ENCODE measurements around the gene MTF2. TPM values are rescaled to one million over a fixed set of nuclear protein-coding genes. Genes with fewer than 3 reads are reported as not detected.

The MTF2 gene
- total RNA-seq, 1 experiment from 2014 or later = 110 TPM

DNA sequence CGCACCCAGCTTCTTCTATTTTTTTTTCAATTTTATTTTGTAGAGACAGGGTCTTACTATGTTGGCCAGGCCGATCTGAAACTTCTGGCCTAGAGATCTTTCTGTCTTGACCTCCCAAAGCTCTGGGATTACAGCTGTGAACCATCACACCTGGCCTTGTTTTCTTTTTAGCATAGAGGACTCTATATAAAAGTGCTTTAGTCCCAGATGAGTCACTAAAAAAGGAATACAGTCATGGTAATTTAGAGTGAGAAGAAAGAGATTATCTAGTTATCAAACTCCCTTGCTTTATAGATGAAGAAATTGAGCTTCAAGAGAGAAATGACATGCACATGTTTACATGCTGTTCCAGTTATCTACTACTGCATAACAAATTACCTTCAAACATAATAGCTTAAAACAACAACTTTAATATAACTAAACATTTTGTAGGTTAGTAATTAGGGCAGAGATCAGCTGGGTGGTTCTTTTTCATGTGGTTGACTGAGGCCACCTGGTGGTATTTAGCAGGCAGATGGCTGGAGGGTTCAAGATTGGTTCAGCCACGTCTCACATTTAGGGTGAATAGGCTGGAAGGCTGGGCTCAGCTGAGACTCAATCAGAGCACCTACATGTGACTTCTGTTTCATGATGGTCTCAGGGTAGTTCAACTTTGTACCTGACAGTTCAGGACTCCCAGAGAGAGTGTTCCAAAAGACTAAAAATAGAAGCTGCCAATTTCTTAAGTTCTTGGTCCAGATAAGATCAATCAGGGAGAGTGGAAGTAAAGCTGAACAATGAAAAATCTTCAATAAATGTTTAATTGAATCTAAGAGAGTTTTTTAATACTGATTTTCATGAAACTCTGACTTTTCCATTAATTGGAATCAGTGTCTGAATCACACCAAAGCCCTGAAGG, 16.9 kb upstream of the MTF2 start:
- Mint-ChIP-seq H3K36me3 (ENCODE audit: insufficient read depth in 1 of 3, low read depth in 3 of 3) (no peaks in the 10 kb centered on the region), H3K27ac (no peak overlapping the region), H3K4me1 (peaks cover 3 to 8% of the 10 kb centered on the region in 2 experiments; a peak in 1 of 4 replicates), H3K9me3 (no peaks in the 10 kb centered on the region), H3K27me3 (ENCODE audit: low read depth) (0 out of 2 replicates have a peak, but pooled peaks cover 3% of the 10 kb centered on the region), H3K4me3 (no peak overlapping the region)
- WGBS (ENCODE audit: extremely low coverage, insufficient read length, low lambda C conversion rate) = no CpG with 5 or more reads among the region's 3 CpGs
- Histone ChIP-seq H2BK20ac (ENCODE audit: low read depth, low read length, poor library complexity, severe bottlenecking) (no peak overlapping the region), H3T11ph (ENCODE audit: low read length) (no peak overlapping the region), H4K5ac (ENCODE audit: insufficient read length, low read depth, low read length) (no peak overlapping the region), H3K79me2 (ENCODE audit: insufficient read depth, low read length) (no peaks in the 10 kb centered on the region), H4K91ac (ENCODE audit: insufficient read length, low read depth, low read length) (no peak overlapping the region), H2BK15ac (ENCODE audit: low read depth, low read length) (no peak overlapping the region), H3K4me2 (ENCODE audit: insufficient read depth, insufficient read length, low read length) (no peak overlapping the region), H4K20me1 (ENCODE audit: control insufficient read depth, insufficient read depth, insufficient read length) (no peaks in the 10 kb centered on the region), H3K14ac (ENCODE audit: insufficient read depth, low read length) (no peak overlapping the region), H2AK5ac (ENCODE audit: insufficient read length, low read length) (no peak overlapping the region), H3K27me3 (ENCODE audit: insufficient read depth, low read length) (no peaks in the 10 kb centered on the region), H3K23me2 (ENCODE audit: insufficient read length, low read depth, low read length, poor library complexity, severe bottlenecking) (no peaks in the 10 kb centered on the region), H3K23ac (ENCODE audit: insufficient read length, low read depth, low read length) (no peak overlapping the region), H4K8ac (replicated peaks; ENCODE audit: insufficient read length, low read depth, low read length) (no peak overlapping the region), H2AFZ (ENCODE audit: low read length) (no peak overlapping the region), H2BK120ac (ENCODE audit: low read depth, low read length, poor library complexity, severe bottlenecking) (no peak overlapping the region), H2BK5ac (ENCODE audit: insufficient read length, low read length) (no peak overlapping the region), H3K18ac (ENCODE audit: insufficient read length, low read depth, low read length) (no peak overlapping the region), H3K56ac (ENCODE audit: insufficient read length, low read depth, low read length) (no peak overlapping the region), H3K4ac (ENCODE audit: low read depth, low read length) (no peak overlapping the region), H2BK12ac (ENCODE audit: insufficient read length, low read depth, low read length) (no peak overlapping the region), H3K4me1 (ENCODE audit: insufficient read depth, low read length) (no peaks in the 10 kb centered on the region), H3K9ac (ENCODE audit: extremely low read depth, insufficient read length, low read length) (no peak overlapping the region), H3K79me1 (ENCODE audit: insufficient read depth, low read depth, low read length, poor library complexity, severe bottlenecking) (no peaks in the 10 kb centered on the region), H3K27ac (ENCODE audit: insufficient read length, low read depth, low read length) (no peak overlapping the region), H3K9me3 (ENCODE audit: control insufficient read depth, low read depth, low read length) (no peaks in the 10 kb centered on the region)
- TF ChIP-seq, protein P1, sequence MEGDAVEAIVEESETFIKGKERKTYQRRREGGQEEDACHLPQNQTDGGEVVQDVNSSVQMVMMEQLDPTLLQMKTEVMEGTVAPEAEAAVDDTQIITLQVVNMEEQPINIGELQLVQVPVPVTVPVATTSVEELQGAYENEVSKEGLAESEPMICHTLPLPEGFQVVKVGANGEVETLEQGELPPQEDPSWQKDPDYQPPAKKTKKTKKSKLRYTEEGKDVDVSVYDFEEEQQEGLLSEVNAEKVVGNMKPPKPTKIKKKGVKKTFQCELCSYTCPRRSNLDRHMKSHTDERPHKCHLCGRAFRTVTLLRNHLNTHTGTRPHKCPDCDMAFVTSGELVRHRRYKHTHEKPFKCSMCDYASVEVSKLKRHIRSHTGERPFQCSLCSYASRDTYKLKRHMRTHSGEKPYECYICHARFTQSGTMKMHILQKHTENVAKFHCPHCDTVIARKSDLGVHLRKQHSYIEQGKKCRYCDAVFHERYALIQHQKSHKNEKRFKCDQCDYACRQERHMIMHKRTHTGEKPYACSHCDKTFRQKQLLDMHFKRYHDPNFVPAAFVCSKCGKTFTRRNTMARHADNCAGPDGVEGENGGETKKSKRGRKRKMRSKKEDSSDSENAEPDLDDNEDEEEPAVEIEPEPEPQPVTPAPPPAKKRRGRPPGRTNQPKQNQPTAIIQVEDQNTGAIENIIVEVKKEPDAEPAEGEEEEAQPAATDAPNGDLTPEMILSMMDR (conservative IDR thresholded peaks at IDR 0.05) = peak; percentile 76
- DNase-seq = peak; percentile 51
